ENCODE results near the gene SSTR3.

The SSTR3 gene

GRCh38 chr22:37197451-37198257 is 14.6 kb downstream of the SSTR3 start:
- DNase-seq (ENCODE audit: low read depth in 3 of 3): no peak

- no peak for DNase-seq (ENCODE audit: low read depth in 3 of 3)
These were observed 15.5 kb downstream of the SSTR3 start for GRCh38 chr22:37196539-37197450.

- no peak for DNase-seq (ENCODE audit: low read depth in 3 of 3)
These were observed 16.4 kb downstream of the SSTR3 start for GRCh38 chr22:37195921-37196320.

GRCh38 chr22:37194750-37195149 is 17.5 kb downstream of the SSTR3 start:
- DNase-seq (ENCODE audit: low read depth in 3 of 3): no peak

- DNase-seq (ENCODE audit: low read depth in 3 of 3): peak; percentile 23 to 40 (median 27)
These were observed 18.6 kb downstream of the SSTR3 start for GRCh38 chr22:37193629-37194191.

GRCh38 chr22:37192741-37193140 is 19.5 kb downstream of the SSTR3 start:
- no peak for DNase-seq (ENCODE audit: low read depth in 3 of 3)

GRCh38 chr22:37192204-37192603 is 20.1 kb downstream of the SSTR3 start:
- no peak for DNase-seq (ENCODE audit: low read depth in 3 of 3)

GRCh38 chr22:37190262-37190780 is 22.0 kb downstream of the SSTR3 start:
- no peak for DNase-seq (ENCODE audit: low read depth in 3 of 3)

GRCh38 chr22:37188901-37189466 is 23.3 kb downstream of the SSTR3 start:
- DNase-seq (ENCODE audit: low read depth in 3 of 3): no peak

GRCh38 chr22:37187891-37188761 is 24.2 kb downstream of the SSTR3 start, which contains the start of gene C1QTNF6:
TSS of gene C1QTNF6 (minus strand) at chr22:37188247. CDS start at chr22:37188213, 34 bp downstream.
- no peak for DNase-seq (ENCODE audit: low read depth in 3 of 3)

GRCh38 chr22:37187552-37187890 is 24.8 kb downstream of the SSTR3 start:
- DNase-seq (ENCODE audit: low read depth in 3 of 3): no peak

- DNase-seq (ENCODE audit: low read depth in 3 of 3): no peak
These were observed 25.2 kb downstream of the SSTR3 start for GRCh38 chr22:37186997-37187522.

GRCh38 chr22:37186228-37186996 is 25.9 kb downstream of the SSTR3 start:
- DNase-seq (ENCODE audit: low read depth in 3 of 3): no peak

- DNase-seq (ENCODE audit: low read depth in 3 of 3): no peak
These were observed 26.5 kb downstream of the SSTR3 start for GRCh38 chr22:37185646-37186227.

- DNase-seq (ENCODE audit: low read depth in 3 of 3): no peak
These were observed 27.3 kb downstream of the SSTR3 start for GRCh38 chr22:37184816-37185541.

GRCh38 chr22:37184380-37184755 is 27.9 kb downstream of the SSTR3 start:
- DNase-seq (ENCODE audit: low read depth in 3 of 3): no peak

GRCh38 chr22:37183432-37184379 is 28.6 kb downstream of the SSTR3 start:
- no peak for DNase-seq (ENCODE audit: low read depth in 3 of 3)

- no peak for DNase-seq (ENCODE audit: low read depth in 3 of 3)
These were observed 29.4 kb downstream of the SSTR3 start for GRCh38 chr22:37182949-37183245.
